ENCODE measurements around the gene ACOT7. TPM values are rescaled to one million over a fixed set of nuclear protein-coding genes. Genes with fewer than 3 reads are reported as not detected.

ACOT7 gene
- total and polyA plus RNA-seq, 2 of the 13 experiments (the other 11 are each of a cell fraction or from before 2014, with no cell fraction given) = 33.0 to 55.8 TPM

GRCh38 chr1:6245086-6245868 is 148.3 kb downstream of the ACOT7 start (continued):
- peak; percentile 99 for TF ChIP-seq ZBED4 (CRISPR knock-in tag; IDR thresholded peaks at IDR 0.05; ENCODE audit: borderline replicate concordance)
- peak; percentile 96 for TF ChIP-seq TGIF2 (CRISPR knock-in tag; IDR thresholded peaks at IDR 0.05)
- peak; percentile 96 for TF ChIP-seq ZNF33B (CRISPR knock-in tag; IDR thresholded peaks at IDR 0.05)
- TF ChIP-seq TOE1 (CRISPR knock-in tag; IDR thresholded peaks at IDR 0.05) = peak; percentile 88; the same call in 1 of the 2 replicates
- TF ChIP-seq E2F2 (CRISPR knock-in tag; IDR thresholded peaks at IDR 0.05; ENCODE audit: borderline replicate concordance) = peak; percentile 96; the same call in 1 of the 2 replicates
- peak; percentile 99 for TF ChIP-seq ZNF256 (CRISPR knock-in tag; conservative IDR thresholded peaks at IDR 0.05)
- TF ChIP-seq ZNF160 (CRISPR knock-in tag; IDR thresholded peaks at IDR 0.05) = peak; percentile 97
- TF ChIP-seq ZNF44 (CRISPR knock-in tag; IDR thresholded peaks at IDR 0.05) = peak; percentile 97; the same call in 1 of the 2 replicates
- no peak for TF ChIP-seq MBD4 (IDR thresholded peaks at IDR 0.05; ENCODE audit: borderline replicate concordance, low read length)
- TF ChIP-seq ZNF12 (CRISPR knock-in tag; IDR thresholded peaks at IDR 0.05) = peak; percentile 90
- peak; percentile 97 for TF ChIP-seq SNAI1 (CRISPR knock-in tag; IDR thresholded peaks at IDR 0.05; ENCODE audit: borderline replicate concordance)
- peak; percentile 71 for TF ChIP-seq ZNF629 (CRISPR knock-in tag; conservative IDR thresholded peaks at IDR 0.05)
- TF ChIP-seq ZNF263 (CRISPR knock-in tag; IDR thresholded peaks at IDR 0.05) = peak; percentile 89
- peak; percentile 85 for TF ChIP-seq ZNF501 (CRISPR knock-in tag; IDR thresholded peaks at IDR 0.05)
- TF ChIP-seq, protein P1, sequence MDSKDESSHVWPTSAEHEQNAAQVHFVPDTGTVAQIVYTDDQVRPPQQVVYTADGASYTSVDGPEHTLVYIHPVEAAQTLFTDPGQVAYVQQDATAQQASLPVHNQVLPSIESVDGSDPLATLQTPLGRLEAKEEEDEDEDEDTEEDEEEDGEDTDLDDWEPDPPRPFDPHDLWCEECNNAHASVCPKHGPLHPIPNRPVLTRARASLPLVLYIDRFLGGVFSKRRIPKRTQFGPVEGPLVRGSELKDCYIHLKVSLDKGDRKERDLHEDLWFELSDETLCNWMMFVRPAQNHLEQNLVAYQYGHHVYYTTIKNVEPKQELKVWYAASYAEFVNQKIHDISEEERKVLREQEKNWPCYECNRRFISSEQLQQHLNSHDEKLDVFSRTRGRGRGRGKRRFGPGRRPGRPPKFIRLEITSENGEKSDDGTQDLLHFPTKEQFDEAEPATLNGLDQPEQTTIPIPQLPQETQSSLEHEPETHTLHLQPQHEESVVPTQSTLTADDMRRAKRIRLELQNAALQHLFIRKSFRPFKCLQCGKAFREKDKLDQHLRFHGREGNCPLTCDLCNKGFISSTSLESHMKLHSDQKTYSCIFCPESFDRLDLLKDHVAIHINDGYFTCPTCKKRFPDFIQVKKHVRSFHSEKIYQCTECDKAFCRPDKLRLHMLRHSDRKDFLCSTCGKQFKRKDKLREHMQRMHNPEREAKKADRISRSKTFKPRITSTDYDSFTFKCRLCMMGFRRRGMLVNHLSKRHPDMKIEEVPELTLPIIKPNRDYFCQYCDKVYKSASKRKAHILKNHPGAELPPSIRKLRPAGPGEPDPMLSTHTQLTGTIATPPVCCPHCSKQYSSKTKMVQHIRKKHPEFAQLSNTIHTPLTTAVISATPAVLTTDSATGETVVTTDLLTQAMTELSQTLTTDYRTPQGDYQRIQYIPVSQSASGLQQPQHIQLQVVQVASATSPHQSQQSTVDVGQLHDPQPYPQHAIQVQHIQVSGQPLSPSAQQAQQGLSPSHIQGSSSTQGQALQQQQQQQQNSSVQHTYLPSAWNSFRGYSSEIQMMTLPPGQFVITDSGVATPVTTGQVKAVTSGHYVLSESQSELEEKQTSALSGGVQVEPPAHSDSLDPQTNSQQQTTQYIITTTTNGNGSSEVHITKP (CRISPR knock-in tag; IDR thresholded peaks at IDR 0.05; ENCODE audit: low read depth) = peak; percentile 87
- TF ChIP-seq REPIN1 (CRISPR knock-in tag; IDR thresholded peaks at IDR 0.05; ENCODE audit: borderline replicate concordance, low read depth) = peak; percentile 98
- no peak for TF ChIP-seq TBL1XR1 (IDR thresholded peaks at IDR 0.05; ENCODE audit: borderline replicate concordance, low read length, partially characterized antibody)
- TF ChIP-seq RBFOX2 (IDR thresholded peaks at IDR 0.05; ENCODE audit: low read depth, low read length) = no peak
- TF ChIP-seq SALL1 (CRISPR knock-in tag; IDR thresholded peaks at IDR 0.05) = peak; percentile 99

Measured in HepG2 (cell line).